LoVo (cell line): ENCODE data around the gene FBXL15.
A peak's percentile ranks its signal among the peaks of the same experiment; 100 is the strongest.

Source experiments
- DNase-seq: peaks from one replicate; pipeline ENCODE4 v3.0.0-alpha.2; 2016; ENCODE audit warnings: low spot score

FBXL15 gene

DNA sequence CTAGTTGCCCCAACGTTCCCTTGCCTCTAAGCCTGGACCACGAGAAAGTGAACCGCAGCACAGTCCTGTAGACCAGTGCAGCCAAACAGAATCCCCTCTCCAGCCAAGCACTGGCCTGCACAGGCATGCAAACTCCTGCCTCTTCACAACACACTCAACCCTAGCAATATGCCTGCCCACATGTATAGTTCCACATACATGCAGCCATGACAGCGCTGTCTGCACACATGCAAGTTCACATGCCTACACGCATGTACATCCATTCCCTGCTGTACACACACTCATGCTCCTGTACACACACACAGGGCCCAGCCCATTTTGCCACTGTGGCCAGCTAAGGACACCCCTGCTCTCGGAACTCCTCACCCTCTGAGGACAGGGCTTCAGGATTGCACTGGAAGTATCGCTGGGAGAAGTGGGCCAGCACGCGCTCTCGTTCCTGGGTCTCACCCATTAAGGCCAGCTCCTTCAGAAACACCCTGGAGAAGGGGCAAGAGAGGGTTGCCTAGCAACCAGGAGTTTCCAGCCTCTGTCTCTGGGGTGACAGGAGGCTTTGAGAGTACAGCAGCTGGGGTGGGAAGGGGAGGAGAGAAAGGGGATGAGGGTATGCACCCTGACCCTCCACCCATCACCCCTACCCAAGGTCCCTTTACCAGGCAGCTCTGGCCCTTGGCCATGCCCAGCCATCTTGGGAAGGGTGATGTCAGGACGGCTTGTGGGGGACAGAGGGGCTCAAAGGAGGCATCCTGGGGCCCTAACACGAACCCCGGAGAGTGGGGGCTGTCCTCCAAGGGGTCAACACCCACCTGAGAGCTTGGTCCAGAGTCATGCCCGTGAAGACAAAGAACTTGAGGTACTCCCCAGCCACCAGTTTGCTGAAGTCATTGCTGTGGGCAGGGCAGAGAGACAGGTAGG lies 9.0 kb upstream of the FBXL15 start:
- DNase-seq = no peak

DNA sequence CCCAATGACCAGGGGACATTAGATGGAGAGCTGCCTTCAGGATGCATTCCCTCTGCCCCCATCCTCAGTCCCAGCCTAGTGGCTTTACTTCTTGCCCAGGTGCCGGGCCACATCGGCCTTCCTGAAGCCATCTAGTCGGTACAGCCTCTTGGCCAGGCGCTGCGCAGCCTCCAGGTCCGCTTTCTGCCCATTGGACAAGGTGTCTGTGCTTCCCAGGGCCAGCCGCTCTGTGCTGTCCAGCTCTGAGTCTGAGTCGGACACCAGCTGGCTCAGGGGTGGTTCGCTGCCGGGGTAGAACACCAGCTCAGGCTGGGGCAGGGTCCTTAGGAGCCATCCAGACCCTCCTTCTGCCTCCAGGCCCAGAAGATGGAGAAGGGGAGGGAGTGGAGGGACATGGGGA lies 8.3 kb upstream of the FBXL15 start:
- DNase-seq = no peak

DNA sequence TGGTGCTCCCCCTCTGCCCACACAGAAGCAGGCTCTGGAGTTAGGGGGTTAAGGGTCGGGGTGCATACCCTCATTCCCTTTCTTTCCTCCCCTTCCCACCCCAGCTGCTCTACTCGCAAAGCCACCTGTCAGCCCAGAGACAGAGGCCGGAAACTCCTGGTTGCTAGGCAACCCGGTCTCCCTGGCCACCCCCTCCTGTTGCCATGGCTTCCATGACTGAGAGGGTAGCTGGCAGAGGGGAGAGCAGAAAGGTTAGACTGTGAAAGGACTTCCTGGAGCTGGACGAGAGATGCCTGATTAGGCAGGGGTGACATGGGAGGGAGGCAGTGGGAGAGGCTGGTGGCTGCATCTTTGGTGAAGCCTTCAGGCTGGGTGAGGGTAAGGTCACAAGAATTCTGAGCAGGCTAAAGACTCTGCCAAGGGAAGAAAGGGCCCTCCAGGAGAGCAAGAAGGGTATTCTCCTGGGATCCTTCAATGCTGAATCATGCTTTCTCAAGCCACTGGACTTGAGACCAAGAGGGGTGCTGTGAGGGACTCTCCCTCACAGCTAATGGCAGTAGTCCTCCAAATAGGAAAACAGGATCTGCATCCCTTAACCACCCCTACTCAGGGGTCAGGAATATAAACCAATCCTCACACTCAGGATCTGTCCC lies 7.5 kb upstream of the FBXL15 start:
- no peak for DNase-seq

DNA sequence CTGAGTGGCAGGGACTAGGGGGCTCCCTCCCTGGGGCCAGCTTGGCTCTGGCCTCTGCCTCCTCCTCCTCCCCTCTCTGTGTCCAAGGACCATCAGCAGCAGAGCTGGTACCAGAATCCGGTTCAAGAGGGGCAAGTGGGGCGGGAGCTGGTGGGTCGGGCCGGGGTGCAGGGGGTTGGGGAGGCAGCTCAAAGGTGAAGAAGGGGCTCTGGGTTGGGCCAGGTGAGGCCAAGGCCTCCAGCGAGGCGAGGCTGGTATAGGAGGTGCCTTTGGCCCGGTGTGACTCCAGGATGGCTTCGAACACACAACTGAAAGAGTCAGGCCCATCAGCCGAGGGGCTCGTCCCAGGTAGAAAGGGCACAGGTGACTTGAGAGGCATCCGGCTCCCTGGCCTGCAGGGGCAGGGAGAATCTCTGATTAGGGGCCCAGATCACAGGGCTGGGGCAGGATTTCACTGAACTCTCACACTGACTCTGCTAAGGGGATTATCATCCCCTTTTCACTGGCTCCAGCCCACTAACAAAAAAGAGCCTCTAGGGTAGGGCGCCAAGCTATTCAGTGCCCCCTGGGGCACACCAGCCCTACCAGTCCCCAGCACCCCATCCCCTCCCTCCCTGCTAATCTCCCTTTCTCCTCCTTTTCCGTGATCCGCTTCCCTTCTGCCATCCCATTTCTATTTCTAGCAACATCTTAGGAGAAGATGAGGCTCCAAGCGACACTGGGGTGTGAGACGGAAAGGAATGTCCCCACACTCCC lies 6.7 kb upstream of the FBXL15 start:
- no peak for DNase-seq

DNA sequence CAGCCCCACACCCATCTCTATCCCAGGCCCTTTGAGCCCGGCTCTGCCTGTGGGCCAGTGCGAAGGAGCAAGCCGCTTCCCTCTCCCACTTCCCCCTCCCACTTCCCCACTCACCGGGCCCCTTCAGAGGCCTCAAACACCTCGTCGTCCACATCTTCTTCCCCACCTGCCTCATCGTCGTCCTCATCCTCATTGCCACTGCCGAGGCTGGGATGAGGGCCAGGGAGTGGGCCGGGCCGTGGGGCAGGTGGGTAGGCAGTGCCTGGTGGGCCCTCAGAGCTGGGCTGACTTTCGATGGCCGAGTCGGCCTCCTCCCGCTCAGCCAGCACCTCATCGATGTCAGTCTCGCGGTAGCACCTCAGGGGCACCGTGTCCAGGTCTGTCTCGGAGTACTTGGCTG lies 5.9 kb upstream of the FBXL15 start:
- no peak for DNase-seq

DNA sequence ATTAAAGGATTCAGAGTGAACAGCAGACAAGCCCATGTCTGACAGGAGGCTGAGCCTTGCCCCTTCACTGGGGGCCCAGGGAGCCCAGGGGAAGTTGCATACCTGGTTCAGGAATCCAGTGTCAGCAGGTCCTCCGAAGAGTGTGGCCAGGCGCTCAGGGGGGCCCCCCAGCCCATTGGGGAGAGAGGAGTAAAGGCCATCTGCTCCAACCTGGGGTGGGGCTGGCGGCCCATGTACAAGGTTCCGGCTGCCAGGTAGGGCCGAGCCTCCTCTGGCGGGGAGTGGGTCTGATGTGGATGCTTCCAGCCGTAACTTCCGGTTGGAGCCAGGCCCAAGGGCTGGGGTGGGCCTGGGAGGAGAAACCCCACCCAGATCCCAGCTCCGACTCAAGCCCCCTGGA lies 4.4 kb upstream of the FBXL15 start:
- DNase-seq = no peak

DNA sequence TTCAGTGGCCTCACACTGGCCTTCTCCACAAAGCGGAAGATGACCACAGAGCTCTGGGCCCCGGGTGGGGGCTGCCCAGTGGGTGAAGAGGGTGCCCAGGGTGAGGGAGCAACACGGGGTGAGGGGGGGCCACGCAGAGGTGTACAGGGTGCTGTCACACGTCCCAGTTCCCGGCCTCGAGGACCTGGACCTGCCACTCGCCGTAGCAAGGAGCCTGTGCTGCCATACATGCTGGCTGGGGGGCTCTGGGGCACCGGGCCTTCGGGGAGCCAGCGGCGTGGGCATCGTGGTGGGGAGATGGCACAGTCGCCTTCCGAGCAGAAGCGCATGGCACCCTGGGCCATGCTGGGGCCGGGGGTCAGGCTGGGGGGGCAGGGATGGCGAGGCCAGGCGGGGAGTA lies 3.9 kb upstream of the FBXL15 start:
- DNase-seq = no peak

DNA sequence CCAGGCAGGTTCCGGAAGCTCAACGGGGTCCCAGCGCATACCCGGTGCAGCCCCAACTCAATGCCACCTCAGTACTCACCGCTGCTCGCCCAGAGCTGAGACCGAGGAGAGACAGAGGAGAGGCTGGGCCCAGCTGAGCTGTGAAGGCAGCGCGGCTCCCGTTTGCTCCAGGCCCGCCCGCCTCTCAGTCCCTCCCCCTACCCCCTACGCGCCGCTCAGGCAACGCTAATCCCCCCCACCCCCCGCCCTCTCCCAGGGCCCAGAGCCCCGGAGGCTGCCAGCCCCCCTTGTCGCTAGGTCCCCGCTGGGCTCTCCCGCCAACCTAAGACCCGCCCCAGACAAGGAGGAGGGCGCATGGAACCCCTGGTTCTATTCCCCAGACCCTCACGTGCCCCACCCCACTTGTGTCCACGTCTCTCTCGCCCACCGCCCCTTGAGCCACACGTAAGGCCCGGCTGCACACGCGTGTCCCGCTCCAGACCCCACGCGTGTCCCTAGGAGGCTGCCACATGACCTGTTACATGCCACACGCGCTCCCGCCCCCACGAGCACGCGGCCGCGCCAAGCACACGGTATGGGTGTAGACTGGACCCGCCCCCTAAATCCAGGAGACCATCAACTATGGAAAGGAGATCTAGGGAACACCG lies 1.9 kb upstream of the FBXL15 start, which contains the start of gene PSD:
Gene PSD (minus strand): TSS at position 164 of the 647 bp plus-strand sequence. CDS start 1,747 bp downstream, outside the sequence.
- DNase-seq = no peak

DNA sequence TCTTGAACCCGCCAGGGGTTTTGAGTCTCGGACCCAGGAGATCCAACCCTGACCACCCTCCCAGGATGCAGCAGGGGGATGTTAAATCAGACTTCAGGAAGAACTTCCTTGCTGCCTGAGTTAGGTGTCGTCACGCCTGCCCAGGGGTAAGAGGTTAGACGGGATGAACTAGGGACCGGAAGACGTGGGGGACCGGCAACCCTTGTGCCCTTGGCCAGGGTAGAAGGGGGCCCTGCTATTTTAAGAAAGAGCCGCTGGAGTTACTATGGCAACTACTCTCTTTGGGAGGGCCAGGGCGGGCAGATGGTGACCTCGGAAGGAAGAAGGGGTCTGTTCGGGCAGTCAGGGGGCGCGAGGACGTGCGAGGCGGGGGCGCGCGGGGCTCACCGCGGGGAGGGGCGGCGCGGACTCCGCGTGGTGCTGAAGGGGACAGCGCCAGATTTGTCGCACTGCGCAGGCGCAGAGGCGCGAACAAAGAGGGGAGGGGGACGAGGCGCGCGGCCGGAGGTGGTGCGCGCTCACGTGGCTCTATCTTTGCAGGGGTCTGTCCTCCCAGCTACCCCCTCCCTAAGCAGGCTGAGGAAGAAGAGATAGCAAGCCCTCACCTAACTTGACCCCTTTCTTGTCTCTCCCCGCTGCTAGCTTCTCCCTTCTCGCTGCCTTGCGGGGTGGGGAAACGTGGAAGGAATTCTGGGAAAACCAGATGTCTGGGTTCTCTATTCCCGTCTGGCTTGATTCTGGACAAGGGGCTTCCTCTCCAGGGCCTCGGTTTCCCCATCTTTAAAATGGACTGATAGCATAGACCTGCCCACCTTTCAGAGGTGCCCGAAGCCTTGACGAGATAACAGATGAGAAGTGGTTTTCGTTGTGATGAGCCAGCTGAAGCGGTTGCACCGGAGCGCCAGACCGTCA lies 1.1 kb upstream of the FBXL15 start:
- DNase-seq = peak; percentile 40

DNA sequence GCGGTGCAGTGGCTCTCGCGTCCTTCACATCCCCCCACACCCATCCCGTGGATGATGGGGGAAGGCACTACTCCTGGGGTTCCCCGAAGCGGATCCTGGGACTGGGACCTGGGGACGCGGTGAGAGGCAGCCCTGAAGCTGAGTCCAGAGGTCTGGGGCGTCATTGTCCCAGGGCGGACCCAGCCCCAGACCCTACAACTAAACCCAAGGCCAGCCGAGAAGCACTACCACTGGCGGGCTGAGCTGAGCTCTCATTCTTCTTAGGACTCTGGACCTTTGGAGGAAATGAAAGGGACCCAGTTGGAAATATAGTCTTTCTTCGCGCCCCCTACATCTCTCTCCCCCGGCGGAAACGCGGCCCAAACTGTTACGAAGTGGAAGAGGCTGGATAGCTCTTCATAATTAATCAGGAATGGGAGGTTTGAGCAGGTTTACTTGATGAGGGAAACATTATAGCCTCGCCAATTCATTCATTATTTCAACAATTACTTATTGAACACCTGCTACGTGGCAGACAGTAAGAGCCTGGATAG lies 389 bp upstream of the FBXL15 start:
- no peak for DNase-seq

DNA sequence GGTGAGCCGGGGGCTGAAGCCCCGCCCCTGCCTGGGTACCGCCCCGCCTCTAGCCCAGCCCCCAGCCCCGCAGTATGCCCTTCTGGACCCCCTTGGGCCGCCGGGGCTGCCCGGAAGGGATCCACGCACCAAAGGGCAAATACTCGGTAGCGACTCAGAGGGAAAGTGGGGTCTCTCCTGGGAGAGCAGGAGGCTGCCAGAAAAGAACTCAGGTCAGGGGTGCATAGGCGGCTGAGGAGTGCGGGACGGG lies 796 bp downstream of the FBXL15 start:
- DNase-seq = no peak

DNA sequence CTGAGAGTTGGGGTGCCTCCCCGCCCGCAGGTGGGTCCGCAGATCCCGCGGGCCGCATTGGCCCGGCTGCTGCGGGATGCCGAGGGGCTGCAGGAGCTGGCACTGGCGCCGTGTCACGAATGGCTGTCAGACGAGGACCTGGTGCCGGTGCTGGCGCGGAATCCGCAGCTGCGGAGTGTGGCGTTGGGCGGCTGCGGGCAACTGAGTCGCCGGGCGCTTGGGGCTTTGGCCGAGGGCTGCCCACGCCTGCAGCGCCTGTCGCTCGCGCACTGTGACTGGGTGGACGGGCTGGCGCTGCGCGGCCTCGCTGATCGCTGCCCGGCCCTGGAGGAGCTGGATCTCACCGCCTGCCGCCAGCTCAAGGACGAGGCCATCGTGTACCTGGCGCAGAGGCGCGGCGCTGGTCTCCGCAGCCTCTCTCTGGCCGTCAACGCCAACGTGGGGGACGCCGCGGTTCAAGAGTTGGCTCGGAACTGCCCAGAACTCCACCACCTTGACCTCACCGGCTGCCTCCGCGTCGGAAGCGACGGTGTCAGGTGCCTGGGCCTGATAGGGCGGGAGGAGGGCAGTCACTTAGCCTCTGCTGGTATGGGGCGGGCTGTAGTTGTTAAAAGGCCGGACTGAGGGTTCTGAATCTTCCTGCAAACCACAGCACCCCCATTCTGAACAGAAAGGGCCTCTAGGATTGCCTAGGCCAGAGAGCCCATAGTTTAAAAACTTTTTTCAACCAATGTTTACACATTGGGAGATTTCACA lies 1.3 kb downstream of the FBXL15 start:
- DNase-seq = peak; percentile 44

DNA sequence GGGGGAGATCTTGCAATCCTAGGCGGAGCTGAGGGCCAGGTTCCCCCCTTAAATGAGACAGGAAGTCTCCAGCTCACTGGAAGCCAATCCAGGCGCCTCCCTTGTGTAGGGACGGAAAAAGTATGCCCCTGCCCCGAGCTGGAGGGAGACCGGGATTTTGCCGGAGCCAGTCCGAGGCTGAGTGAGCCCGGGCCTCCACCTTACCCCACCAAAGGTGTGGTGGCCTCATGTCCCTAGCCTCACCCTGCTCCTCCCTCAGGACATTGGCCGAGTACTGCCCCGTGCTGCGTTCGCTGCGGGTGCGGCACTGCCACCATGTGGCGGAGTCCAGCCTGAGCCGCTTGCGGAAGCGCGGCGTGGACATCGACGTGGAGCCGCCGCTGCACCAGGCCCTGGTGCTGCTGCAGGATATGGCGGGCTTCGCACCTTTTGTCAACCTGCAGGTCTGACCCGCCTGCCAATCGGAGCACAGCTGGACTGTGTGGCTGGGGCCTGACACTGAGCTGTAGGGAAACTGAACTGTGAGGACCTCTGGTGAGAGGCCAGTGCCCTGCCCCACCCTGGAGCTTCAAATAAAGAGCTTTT lies 2.0 kb downstream of the FBXL15 start:
- DNase-seq = peak; percentile 87

DNA sequence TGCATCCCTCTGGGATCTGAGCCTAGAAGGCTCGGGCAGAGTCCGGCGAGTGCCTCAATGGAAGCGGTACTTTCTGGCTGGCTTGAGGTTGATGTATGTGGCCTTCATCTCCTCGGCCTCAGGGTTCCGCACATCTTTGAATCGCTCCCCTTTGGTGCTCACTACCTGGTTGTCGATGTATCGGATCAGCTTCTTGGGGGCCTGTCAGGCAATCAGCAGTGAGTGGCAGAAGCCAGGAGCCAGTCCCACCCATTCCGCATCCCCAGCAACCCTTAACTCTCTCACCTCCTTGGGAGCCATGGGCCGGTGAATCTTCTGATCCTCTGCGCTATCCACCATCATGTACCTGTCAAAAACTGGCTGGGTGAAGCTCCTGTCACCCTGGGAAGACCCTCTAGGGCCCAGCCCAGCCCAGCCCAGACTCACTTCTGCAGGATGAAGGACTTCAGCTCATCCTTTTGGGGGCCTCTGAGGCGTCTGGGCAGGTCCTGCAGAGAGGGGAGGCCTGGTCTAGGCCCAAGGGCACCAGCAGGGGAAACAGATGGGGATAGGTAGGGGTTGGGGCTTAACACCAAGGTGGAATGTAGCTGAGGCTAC lies 2.8 kb downstream of the FBXL15 start:
- DNase-seq = no peak

DNA sequence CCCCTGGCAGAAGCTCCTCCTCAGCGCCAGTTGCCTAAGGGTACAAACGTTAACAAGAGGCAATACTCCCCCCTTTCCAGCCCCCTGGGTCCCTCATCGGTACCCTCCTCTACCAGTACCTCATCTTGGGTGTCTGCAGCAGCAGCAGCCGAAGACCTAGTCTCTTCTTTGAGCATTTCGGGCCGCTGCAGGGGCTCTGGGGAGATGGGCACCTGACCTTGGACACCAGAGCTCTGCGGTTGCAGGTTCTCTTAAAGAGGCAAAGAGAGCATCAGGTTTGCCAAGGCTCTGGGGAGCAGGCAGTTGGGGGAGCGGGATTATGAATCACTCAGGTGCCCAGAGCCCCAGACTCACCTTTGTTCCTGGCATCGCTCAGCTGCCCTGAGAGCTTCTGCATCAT lies 3.5 kb downstream of the FBXL15 start:
- DNase-seq = no peak

DNA sequence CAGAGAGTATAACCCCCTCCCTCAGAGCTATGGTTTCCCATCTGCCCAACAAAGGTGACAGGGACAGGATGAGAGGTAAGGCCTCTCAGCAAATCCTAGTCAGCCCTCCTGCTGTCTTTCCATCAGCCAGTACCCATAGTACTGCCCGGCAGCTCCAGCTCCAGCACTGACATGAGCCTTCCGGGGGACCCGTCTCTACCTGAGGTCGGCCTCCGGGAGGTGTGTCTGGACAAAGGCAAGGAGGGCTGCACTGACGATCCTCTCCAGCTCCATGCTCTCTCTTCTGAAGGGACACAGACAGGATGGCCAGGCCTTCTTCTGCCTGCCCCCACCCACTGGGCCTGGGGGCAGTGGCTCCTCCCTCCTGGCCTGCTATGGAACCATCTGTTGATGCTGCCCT lies 4.3 kb downstream of the FBXL15 start:
- no peak for DNase-seq

DNA sequence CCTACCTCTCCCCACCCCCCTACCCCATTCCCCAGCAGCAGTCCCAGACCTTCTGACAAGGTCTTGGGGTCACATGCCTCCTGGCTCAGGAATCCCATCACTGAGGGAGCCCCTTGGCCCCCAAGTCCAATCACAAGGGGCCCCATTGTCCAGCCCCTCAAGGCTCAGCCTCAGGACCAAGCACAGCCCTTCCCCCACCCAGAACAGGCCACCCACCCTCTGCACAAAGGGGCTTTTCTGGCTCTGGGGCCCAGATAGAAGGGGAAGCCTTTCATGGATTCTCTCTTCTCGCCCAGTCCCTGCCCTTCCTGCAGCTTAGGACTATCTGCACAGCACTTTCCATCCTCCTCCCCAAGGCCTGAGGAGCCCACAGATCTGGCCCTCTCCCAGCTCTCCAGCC lies 4.8 kb downstream of the FBXL15 start:
- no peak for DNase-seq

DNA sequence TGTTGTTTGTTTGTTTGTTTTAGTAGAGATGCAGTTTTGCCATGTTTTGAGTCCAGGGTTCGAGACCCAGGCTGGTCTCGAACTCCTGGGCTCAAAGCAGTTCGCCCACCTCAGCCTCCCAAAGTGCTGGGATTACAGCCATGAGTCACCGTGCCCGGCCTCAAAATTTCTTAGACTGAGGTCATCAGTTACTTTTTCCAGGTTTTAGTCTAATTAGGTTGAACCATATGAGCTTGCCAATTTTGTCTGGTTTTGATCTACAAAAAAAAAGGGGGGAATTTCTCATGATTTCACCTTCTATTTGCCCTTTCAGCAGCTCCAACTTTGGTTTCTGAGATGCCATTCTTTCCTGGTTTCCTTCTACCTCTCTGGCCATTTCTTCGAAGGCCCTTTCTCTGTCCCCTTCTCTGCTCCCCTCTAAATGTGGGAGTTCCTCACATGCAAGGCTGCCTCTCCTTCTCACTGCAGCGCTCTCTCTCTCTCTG lies 6.2 kb downstream of the FBXL15 start:
- DNase-seq = no peak

DNA sequence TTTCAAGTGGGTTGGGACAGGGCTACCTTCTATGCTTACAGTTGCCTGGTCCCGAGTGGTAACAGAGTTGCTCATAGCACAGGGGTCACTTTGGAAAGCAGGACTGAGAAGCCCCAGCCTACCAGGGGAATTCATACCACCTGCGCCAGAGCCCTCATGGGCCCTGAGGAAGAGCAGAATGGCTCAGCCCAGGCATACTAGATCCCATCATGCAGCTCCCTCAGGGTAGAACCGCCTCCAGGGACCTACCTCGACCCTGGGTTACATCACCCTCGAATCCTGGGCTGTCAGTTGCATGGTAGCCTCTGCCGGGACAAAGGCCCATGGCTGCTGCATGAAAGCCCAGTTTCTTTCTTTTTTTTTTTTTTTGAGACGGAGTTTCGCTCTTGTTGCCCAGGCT lies 8.8 kb downstream of the FBXL15 start:
- DNase-seq = no peak
